GM13977 (cell line): Measurements from ENCODE around the gene PSPN.
A peak's percentile ranks its signal among the peaks of the same experiment; 100 is the strongest.

ENCODE experiments used
- DNase-seq: peaks from one replicate; pipeline ENCODE4 v3.0.0; 2012; ENCODE audit warnings: low spot score
- CTCF ChIP-seq: IDR thresholded peaks from 2 replicates; pipeline ENCODE4 v1.5.1; 2012; ENCODE audit warnings: mild to moderate bottlenecking, control low read depth; ENCODE audit not compliant: insufficient read depth; ENCODE audit errors: extremely low read depth, missing control alignments
- in situ Hi-C: fragments of 300-500 bp; cut with MboI; formaldehyde crosslinking; loops from one replicate; pipeline ENCODE4 v1.12.0; 2022; ENCODE audit warnings: low sequenced_read_pairs, low pct_unique_long_range_greater_than_20kb, mixed read lengths, inconsistent platforms; ENCODE audit not compliant: unreplicated experiment

The PSPN gene

GRCh38 chr19:6418562-6418932, 42.8 kb upstream of the PSPN start:
- in situ Hi-C loops: no loop called here
- no peak for TF ChIP-seq CTCF
- no peak for DNase-seq

GRCh38 chr19:6417713-6418561, 42.2 kb upstream of the PSPN start:
- peak; percentile 24 for TF ChIP-seq CTCF
- in situ Hi-C loops: no loop called here
- no peak for DNase-seq

GRCh38 chr19:6416658-6417405, 41.1 kb upstream of the PSPN start:
- in situ Hi-C loops: no loop called here

GRCh38 chr19:6415591-6416190, 40.0 kb upstream of the PSPN start:
- in situ Hi-C loops: no loop called here
- peak; percentile 26 for DNase-seq
- TF ChIP-seq CTCF: no peak

More at GRCh38 chr19:6416658-6417405, 41.1 kb upstream of the PSPN start:
- TF ChIP-seq CTCF: no peak
- DNase-seq: peak; percentile 13

- no peak for TF ChIP-seq CTCF
- DNase-seq: peak; percentile 34
- in situ Hi-C loops: no loop called here
Measured at GRCh38 chr19:6414793-6415590, 39.3 kb upstream of the PSPN start.
